Activated gamma-delta T cell treated with Interleukin-2 at 50 U/mL for 16 hours (primary cell): Measurements from ENCODE around the gene ERMP1.

Source experiments
- DNase-seq: peaks from one replicate; pipeline ENCODE4 v3.0.0-alpha.2; 2020

ERMP1 gene

GRCh38 chr9:5773324-5773999 is 59.5 kb downstream of the ERMP1 start:
- no peak for DNase-seq

- DNase-seq = no peak
These were observed 64.7 kb downstream of the ERMP1 start for GRCh38 chr9:5767968-5768932.

DNA sequence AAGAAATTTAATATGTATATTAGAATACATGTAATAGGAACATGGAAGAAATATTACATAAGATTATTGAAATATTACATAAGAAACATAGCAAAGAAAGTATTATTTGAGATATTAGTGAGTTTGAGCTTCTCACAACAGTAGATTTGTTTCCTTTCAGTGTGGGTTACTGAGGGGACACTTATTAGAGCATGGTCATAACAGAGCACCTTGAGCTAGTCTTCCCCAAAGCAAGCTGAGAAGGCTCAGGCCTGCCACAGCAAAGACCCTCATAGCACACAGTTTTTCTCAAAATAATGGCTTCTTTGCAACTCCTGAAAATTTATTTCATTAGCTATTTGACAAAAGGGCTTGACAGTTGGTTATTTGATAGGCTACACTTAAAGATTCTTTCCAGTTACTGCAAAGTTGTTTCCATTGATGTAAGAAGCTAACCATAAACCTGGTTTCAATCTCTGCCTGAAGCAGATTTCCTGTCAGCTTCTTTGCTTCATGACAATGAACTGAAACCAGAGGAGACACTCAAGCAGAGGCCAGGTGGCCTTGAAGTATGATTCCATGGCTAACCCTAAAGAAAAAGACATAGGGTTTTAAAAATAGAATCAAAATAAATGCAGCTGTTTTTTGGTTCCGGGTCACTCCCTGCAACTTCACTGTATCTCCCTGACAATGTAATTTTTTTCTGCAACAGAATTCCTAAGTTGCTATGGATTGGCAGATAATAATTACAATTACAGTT is 68.6 kb downstream of the ERMP1 start:
- DNase-seq = no peak

- DNase-seq = no peak
These were observed 70.5 kb downstream of the ERMP1 start for GRCh38 chr9:5762421-5762820.

DNA sequence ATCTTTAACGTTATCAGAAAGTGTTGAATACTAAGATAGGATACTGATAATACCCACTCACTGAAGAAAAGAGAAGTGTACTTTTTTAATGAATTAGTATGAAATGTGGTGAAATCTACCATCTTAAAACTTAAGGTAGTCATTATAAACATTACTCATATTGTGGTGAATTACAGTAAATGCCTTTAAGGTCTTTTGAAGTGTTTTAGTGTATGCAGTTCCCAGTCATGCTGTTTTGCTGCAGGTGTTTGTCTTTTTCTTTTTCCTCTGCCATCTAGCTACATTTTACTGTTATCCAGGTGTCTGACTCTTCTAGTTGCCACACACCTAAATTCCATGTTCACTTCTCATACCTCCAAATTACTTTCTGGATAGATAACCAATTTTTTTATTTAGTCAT is 72.6 kb downstream of the ERMP1 start:
- DNase-seq = no peak

- no peak for DNase-seq
These were observed 76.3 kb downstream of the ERMP1 start for GRCh38 chr9:5756633-5757032.

DNA sequence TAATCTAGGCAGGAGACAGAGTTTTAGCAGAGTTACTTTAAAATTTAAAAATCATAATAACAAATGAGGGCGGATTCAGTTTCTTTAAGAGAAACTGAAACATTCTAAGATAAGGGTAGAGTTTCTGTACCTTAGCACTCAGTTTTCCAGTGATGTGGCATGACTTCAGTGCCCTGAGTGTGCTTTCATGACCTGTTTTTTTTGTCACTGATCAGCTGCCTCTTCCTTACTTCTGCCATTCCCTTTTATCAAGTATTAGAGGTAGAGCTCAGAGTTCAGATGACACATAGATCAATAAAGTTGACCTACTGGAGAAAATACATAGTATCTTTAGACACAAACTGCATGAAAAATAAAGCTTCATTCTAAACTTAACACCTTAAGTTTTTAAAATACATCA is 82.3 kb downstream of the ERMP1 start:
- no peak for DNase-seq

DNA sequence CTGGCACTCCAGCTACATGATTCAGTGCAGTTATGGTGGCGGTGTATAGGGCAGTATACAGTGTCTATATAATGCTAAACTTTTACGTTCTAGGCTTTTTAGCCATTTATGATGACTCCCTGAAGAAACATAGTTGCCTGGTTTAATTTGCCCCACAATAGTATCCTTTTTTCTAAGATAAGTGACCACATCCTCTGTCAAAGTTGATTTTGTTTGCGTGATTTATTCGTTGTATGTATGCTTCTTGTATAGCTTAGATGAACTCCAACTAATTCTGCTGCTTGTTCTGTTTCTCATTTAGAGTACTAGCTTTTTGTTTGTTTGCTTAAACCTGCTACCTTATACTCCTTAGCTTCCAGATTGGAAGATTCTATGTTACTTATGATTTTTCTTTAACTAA is 83.6 kb downstream of the ERMP1 start:
- DNase-seq = no peak

DNA sequence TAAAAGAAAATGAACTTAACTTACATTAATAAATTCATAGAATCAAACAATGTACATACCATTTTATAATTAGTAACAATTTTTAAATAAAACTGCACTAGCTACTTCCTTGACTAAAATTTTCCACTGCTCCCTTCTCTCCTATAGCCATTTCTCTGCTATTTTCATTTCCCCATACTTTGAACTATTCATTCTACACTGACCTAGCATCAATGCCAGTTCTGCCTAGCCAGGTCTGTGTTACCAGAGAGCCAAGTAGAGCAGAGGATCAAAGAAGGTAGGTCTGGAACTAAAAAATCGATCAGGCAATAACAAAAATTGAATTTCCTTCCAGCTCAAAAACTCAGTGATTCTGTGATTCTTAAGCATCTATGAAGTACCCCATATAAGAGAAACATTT is 84.5 kb downstream of the ERMP1 start:
- no peak for DNase-seq

GRCh38 chr9:5743109-5743508 is 89.8 kb downstream of the ERMP1 start:
- DNase-seq = no peak

- DNase-seq = no peak
These were observed 96.2 kb downstream of the ERMP1 start for GRCh38 chr9:5736563-5737346.

- DNase-seq = no peak
These were observed 97.8 kb downstream of the ERMP1 start for GRCh38 chr9:5735072-5735471.
